ENCODE results near the gene ATN1. TPM values are rescaled to one million over a fixed set of nuclear protein-coding genes. Genes with fewer than 3 reads are reported as not detected.

ATN1 gene
- total RNA-seq, 1 donor = 4.6 TPM

DNA sequence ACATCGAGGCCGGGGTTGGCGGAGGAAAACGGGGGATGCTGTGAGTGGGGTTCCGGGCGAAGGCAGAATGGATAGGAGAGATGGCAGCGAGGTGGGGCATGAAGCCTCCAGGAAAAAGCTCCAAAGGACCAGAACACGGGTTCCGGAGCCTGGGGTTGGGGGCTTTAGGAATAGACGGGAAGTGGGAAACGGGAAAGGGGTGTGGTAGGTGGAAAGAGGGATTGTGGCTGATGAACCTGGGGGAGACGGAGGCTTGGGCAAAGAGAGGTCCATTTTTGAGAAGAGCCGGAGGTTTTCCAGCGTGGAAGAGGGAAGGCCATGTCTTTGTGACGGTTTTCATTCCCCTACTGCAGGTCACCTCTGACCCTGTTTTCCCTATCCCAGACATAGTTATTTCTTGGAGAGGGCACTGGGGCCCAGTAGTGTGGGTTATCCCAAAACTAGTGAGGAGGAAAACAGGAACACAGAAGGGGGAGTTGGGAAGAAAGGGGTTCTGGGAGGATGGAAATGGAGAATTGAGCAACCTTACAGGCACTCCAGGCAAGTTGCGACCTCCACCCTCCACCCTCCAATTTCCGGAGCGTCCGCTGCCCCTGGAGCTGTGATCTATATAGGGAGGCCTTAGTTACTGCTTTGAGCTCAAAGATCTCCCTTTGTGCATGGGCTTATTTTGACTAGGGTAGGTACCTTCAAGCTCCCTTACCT, 1.1 kb downstream of the ATN1 start:
- Histone ChIP-seq H3K4me3 (ENCODE audit: low read length) (peak overlapping the region; percentile 31), H3K4me1 (ENCODE audit: insufficient read depth, low read length) (peaks cover 37% of the 10 kb centered on the region), H3K27me3 (ENCODE audit: insufficient read depth, low read length) (peaks cover 4% of the 10 kb centered on the region), H3K9me3 (ENCODE audit: low read depth, low read length) (no peaks in the 10 kb centered on the region)

GRCh38 chr12:6929466-6930452, 2.0 kb downstream of the ATN1 start:
- Histone ChIP-seq H3K4me3 (ENCODE audit: low read length) (no peak overlapping the region), H3K4me1 (ENCODE audit: insufficient read depth, low read length) (peaks cover 28% of the 10 kb centered on the region), H3K9me3 (ENCODE audit: low read depth, low read length) (no peaks in the 10 kb centered on the region), H3K27me3 (ENCODE audit: insufficient read depth, low read length) (peaks cover 4% of the 10 kb centered on the region)

- Histone ChIP-seq H3K27me3 (ENCODE audit: insufficient read depth, low read length) (peaks cover 4% of the 10 kb centered on the region), H3K4me3 (ENCODE audit: low read length) (no peak overlapping the region), H3K4me1 (ENCODE audit: insufficient read depth, low read length) (peaks cover 43% of the 10 kb centered on the region), H3K9me3 (ENCODE audit: low read depth, low read length) (no peaks in the 10 kb centered on the region)
Observed at GRCh38 chr12:6932766-6933165, 5.0 kb downstream of the ATN1 start.

- H3K4me3 ChIP-seq (ENCODE audit: low read length) = no peak overlapping the region
- peaks cover 1% of the 10 kb centered on the region for H3K27me3 ChIP-seq (ENCODE audit: insufficient read depth, low read length)
- H3K9me3 ChIP-seq (ENCODE audit: low read depth, low read length) = no peaks in the 10 kb centered on the region
- H3K4me1 ChIP-seq (ENCODE audit: insufficient read depth, low read length) = peaks cover 42% of the 10 kb centered on the region
Observed at GRCh38 chr12:6934110-6934509, 6.4 kb downstream of the ATN1 start.

DNA sequence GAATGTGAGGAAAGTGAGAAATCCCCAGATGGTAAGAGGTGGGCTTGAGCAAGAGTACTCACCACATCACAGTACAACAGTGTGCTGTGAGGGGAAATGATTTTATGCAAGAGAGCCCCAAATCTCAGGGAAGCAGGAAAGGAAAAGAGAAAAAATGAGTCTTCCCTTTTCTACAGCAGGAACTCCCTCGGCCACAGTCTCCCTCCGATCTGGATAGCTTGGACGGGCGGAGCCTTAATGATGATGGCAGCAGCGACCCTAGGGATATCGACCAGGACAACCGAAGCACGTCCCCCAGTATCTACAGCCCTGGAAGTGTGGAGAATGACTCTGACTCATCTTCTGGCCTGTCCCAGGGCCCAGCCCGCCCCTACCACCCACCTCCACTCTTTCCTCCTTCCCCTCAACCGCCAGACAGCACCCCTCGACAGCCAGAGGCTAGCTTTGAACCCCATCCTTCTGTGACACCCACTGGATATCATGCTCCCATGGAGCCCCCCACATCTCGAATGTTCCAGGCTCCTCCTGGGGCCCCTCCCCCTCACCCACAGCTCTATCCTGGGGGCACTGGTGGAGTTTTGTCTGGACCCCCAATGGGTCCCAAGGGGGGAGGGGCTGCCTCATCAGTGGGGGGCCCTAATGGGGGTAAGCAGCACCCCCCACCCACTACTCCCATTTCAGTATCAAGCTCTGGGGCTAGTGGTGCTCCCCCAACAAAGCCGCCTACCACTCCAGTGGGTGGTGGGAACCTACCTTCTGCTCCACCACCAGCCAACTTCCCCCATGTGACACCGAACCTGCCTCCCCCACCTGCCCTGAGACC, 7.8 kb downstream of the ATN1 start:
- Histone ChIP-seq H3K27me3 (ENCODE audit: insufficient read depth, low read length) (no peaks in the 10 kb centered on the region), H3K4me1 (ENCODE audit: insufficient read depth, low read length) (peaks cover 32% of the 10 kb centered on the region), H3K9me3 (ENCODE audit: low read depth, low read length) (no peaks in the 10 kb centered on the region), H3K4me3 (ENCODE audit: low read length) (no peak overlapping the region)

- Histone ChIP-seq H3K9me3 (ENCODE audit: low read depth, low read length) (no peaks in the 10 kb centered on the region), H3K4me1 (ENCODE audit: insufficient read depth, low read length) (peaks cover 32% of the 10 kb centered on the region), H3K27me3 (ENCODE audit: insufficient read depth, low read length) (no peaks in the 10 kb centered on the region), H3K4me3 (ENCODE audit: low read length) (no peak overlapping the region)
Observed at GRCh38 chr12:6936194-6936635, 8.5 kb downstream of the ATN1 start.

DNA sequence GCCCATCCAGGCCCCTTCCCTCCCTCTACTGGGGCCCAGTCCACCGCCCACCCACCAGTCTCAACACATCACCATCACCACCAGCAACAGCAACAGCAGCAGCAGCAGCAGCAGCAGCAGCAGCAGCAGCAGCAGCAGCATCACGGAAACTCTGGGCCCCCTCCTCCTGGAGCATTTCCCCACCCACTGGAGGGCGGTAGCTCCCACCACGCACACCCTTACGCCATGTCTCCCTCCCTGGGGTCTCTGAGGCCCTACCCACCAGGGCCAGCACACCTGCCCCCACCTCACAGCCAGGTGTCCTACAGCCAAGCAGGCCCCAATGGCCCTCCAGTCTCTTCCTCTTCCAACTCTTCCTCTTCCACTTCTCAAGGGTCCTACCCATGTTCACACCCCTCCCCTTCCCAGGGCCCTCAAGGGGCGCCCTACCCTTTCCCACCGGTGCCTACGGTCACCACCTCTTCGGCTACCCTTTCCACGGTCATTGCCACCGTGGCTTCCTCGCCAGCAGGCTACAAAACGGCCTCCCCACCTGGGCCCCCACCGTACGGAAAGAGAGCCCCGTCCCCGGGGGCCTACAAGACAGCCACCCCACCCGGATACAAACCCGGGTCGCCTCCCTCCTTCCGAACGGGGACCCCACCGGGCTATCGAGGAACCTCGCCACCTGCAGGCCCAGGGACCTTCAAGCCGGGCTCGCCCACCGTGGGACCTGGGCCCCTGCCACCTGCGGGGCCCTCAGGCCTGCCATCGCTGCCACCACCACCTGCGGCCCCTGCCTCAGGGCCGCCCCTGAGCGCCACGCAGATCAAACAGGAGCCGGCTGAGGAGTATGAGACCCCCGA, 9.1 kb downstream of the ATN1 start:
- H3K9me3 ChIP-seq (ENCODE audit: low read depth, low read length) = no peaks in the 10 kb centered on the region
- H3K4me1 ChIP-seq (ENCODE audit: insufficient read depth, low read length) = peaks cover 32% of the 10 kb centered on the region
- peak overlapping the region; percentile 71 for H3K4me3 ChIP-seq (ENCODE audit: low read length)
- H3K27me3 ChIP-seq (ENCODE audit: insufficient read depth, low read length) = no peaks in the 10 kb centered on the region

DNA sequence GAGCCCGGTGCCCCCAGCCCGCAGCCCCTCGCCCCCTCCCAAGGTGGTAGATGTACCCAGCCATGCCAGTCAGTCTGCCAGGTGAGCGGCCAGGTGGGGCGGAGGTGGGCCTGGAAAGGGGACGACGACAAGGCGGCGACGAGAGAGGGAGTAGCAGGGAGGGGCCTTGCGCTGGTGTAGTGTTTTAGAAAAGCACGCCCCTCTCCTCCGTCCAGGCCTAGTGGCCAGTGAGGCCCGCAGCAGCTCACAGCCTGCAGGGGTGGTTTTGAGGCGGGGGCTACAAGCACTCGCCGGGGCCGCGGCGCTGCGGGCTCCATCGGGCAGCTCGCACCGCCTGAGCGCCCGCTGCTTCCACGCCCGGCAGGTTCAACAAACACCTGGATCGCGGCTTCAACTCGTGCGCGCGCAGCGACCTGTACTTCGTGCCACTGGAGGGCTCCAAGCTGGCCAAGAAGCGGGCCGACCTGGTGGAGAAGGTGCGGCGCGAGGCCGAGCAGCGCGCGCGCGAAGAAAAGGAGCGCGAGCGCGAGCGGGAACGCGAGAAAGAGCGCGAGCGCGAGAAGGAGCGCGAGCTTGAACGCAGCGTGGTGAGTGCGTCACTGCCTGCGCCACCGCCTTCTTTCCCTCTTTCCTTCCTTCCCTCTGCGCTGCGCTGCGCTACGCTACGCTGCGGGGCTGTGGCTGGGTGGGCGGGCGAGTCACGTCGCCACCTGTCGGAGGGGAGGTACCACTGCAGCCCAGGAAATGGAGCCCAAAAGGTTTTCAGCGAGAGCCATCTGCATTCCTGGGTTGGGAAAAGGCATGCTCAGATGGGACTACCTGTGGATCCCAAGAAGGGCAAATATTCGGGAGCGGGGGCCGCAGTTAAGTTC, 10.0 kb downstream of the ATN1 start:
- peaks cover 33% of the 10 kb centered on the region for H3K4me1 ChIP-seq (ENCODE audit: insufficient read depth, low read length)
- no peaks in the 10 kb centered on the region for H3K9me3 ChIP-seq (ENCODE audit: low read depth, low read length)
- H3K27me3 ChIP-seq (ENCODE audit: insufficient read depth, low read length) = no peaks in the 10 kb centered on the region
- peak overlapping the region; percentile 71 for H3K4me3 ChIP-seq (ENCODE audit: low read length)

DNA sequence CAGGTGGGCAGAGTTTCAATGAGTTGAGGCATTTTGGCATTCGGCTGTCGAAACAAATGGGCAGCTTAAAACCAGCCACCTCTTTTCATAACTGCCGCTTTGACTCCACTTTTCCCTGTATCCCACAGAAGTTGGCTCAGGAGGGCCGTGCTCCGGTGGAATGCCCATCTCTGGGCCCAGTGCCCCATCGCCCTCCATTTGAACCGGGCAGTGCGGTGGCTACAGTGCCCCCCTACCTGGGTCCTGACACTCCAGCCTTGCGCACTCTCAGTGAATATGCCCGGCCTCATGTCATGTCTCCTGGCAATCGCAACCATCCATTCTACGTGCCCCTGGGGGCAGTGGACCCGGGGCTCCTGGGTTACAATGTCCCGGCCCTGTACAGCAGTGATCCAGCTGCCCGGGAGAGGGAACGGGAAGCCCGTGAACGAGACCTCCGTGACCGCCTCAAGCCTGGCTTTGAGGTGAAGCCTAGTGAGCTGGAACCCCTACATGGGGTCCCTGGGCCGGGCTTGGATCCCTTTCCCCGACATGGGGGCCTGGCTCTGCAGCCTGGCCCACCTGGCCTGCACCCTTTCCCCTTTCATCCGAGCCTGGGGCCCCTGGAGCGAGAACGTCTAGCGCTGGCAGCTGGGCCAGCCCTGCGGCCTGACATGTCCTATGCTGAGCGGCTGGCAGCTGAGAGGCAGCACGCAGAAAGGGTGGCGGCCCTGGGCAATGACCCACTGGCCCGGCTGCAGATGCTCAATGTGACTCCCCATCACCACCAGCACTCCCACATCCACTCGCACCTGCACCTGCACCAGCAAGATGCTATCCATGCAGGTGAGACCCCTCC, 10.8 kb downstream of the ATN1 start:
- no peaks in the 10 kb centered on the region for H3K27me3 ChIP-seq (ENCODE audit: insufficient read depth, low read length)
- H3K9me3 ChIP-seq (ENCODE audit: low read depth, low read length) = no peaks in the 10 kb centered on the region
- peaks cover 41% of the 10 kb centered on the region for H3K4me1 ChIP-seq (ENCODE audit: insufficient read depth, low read length)
- H3K4me3 ChIP-seq (ENCODE audit: low read length) = no peak overlapping the region

DNA sequence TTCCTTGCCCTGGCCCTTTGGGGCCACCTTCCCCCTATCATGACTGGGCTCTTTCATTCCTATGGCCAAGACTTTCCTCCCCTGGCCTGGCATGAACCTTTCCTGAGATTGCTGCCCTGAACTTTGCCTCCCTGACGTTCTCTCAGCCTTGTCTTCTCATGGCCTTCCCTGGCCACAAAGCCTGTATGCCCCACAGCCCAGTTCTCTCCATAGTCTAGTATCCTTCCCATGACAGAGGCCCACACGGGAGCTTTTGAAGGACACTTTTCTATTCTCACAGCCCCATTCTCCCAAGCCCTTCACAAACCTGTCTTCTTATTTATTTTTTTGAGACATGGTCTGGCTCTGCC, 11.4 kb downstream of the ATN1 start:
- Histone ChIP-seq H3K27me3 (ENCODE audit: insufficient read depth, low read length) (no peaks in the 10 kb centered on the region), H3K4me3 (ENCODE audit: low read length) (no peak overlapping the region), H3K9me3 (ENCODE audit: low read depth, low read length) (no peaks in the 10 kb centered on the region), H3K4me1 (ENCODE audit: insufficient read depth, low read length) (peaks cover 47% of the 10 kb centered on the region)

DNA sequence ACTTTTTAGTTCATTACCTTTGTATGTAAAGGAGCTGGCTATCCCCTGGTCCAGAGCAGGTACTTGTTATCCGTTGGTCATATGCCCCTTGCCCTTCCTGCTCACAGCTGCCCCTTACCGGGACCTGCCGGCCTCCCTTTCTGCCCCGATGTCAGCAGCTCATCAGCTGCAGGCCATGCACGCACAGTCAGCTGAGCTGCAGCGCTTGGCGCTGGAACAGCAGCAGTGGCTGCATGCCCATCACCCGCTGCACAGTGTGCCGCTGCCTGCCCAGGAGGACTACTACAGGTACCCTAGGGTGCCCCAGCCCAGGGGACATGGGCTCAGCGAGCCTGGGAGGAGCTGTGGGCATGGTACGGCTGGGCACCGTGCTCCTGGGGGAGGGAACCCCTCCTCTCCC, 13.5 kb downstream of the ATN1 start:
- Histone ChIP-seq H3K4me3 (ENCODE audit: low read length) (no peak overlapping the region), H3K4me1 (ENCODE audit: insufficient read depth, low read length) (peaks cover 53% of the 10 kb centered on the region)

DNA sequence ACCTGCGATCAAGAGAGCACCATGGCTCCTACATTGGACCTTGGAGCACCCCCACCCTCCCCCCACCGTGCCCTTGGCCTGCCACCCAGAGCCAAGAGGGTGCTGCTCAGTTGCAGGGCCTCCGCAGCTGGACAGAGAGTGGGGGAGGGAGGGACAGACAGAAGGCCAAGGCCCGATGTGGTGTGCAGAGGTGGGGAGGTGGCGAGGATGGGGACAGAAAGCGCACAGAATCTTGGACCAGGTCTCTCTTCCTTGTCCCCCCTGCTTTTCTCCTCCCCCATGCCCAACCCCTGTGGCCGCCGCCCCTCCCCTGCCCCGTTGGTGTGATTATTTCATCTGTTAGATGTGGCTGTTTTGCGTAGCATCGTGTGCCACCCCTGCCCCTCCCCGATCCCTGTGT, 14.0 kb downstream of the ATN1 start:
- H3K4me1 ChIP-seq (ENCODE audit: insufficient read depth, low read length) = peaks cover 53% of the 10 kb centered on the region
- H3K9me3 ChIP-seq (ENCODE audit: low read depth, low read length) = no peaks in the 10 kb centered on the region
- H3K27me3 ChIP-seq (ENCODE audit: insufficient read depth, low read length) = no peaks in the 10 kb centered on the region
- no peak overlapping the region for H3K4me3 ChIP-seq (ENCODE audit: low read length)

More for the DNA sequence above, 13.5 kb downstream of the ATN1 start:
- Histone ChIP-seq H3K27me3 (ENCODE audit: insufficient read depth, low read length) (no peaks in the 10 kb centered on the region), H3K9me3 (ENCODE audit: low read depth, low read length) (no peaks in the 10 kb centered on the region)

- Histone ChIP-seq H3K4me1 (ENCODE audit: insufficient read depth, low read length) (peaks cover 54% of the 10 kb centered on the region), H3K27me3 (ENCODE audit: insufficient read depth, low read length) (no peaks in the 10 kb centered on the region), H3K9me3 (ENCODE audit: low read depth, low read length) (no peaks in the 10 kb centered on the region), H3K4me3 (ENCODE audit: low read length) (no peak overlapping the region)
Observed at GRCh38 chr12:6942331-6942665, 14.5 kb downstream of the ATN1 start.
